GM12874 (cell line): ENCODE data around the gene ABHD5.

ENCODE experiments used
- TF ChIP-seq, protein P1 (sequence below): IDR thresholded peaks from 2 replicates; pipeline ENCODE4 v1.5.1; 2011; ENCODE audit warnings: low read depth, mild to moderate bottlenecking, control low read depth, low read length, moderate library complexity; ENCODE audit not compliant: insufficient read depth

Gene ABHD5

DNA sequence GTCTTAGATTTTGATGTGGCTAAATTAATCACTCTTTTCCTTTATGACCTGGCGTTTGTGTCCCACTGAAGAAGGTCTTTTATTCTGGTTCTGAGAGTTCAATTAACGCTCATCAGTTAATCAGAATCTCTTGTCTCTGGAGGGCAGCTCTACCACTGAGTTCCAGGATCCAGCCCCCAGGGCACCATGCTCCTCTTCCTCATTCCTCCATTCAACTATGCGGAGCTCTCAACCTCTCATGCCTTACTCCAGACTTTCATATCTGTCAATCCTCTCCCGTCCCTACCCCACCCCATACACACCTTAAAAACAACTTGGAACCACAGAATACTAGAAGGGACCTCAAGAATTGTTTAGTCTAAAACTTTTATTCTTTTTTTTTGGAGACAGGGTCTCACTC, 4.8 kb upstream of the ABHD5 start:
- TF ChIP-seq, protein P1, sequence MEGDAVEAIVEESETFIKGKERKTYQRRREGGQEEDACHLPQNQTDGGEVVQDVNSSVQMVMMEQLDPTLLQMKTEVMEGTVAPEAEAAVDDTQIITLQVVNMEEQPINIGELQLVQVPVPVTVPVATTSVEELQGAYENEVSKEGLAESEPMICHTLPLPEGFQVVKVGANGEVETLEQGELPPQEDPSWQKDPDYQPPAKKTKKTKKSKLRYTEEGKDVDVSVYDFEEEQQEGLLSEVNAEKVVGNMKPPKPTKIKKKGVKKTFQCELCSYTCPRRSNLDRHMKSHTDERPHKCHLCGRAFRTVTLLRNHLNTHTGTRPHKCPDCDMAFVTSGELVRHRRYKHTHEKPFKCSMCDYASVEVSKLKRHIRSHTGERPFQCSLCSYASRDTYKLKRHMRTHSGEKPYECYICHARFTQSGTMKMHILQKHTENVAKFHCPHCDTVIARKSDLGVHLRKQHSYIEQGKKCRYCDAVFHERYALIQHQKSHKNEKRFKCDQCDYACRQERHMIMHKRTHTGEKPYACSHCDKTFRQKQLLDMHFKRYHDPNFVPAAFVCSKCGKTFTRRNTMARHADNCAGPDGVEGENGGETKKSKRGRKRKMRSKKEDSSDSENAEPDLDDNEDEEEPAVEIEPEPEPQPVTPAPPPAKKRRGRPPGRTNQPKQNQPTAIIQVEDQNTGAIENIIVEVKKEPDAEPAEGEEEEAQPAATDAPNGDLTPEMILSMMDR, result no peak

DNA sequence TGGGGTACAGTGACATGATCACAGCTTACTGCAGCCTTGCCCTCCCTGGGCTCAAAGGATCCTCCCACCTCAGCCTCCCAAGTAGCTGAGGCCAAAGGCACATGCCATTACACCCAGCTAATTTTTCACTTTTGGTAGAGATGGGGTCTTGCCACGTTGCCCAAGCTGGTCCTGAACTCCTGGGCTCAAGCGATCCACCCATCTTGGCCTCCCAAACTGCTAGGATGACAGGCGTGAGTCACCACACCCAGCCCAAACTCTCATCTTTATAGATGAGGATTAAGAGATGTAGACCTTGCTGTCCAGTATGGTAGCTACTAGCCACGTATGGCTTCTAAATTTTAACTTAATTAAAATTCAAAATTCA, 4.4 kb upstream of the ABHD5 start:
- TF ChIP-seq, protein P1, result no peak

DNA sequence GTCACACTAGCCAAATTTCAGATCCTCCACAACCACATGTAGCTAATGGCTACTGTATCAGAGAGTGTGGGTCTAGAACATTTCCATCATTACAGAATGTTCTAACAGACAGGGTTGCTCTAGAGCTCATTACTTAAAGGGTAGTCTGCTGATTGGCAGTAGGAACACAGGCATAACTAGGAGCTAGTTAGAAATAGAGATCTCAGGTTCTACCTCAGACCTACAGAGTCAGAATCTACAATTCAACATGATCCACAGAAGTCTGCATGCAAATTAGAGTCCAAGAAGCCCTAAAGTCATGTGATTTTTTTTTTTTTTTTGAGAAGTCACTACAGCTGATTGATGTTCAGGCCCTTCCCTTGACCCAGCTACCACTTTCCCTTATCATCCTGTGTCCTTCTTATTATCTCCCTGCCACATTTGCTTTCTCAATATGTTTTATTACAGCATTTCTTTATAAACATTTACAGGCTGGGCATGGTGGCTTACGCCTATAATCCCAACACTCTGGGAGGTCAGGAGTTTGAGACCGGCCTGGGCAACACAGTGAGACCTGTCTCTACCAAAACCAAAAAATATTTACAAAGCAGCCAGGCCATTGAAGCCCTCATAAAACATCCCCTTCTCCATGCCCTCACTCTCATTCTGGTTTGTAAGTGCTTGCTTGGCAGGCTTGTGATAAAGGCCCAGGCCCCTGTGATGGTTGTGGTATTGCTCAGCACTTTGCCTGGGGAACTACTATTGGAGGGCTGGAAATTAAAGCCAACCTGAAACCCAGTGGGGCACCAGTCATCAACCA, 3.8 kb upstream of the ABHD5 start:
- TF ChIP-seq, protein P1, result no peak

DNA sequence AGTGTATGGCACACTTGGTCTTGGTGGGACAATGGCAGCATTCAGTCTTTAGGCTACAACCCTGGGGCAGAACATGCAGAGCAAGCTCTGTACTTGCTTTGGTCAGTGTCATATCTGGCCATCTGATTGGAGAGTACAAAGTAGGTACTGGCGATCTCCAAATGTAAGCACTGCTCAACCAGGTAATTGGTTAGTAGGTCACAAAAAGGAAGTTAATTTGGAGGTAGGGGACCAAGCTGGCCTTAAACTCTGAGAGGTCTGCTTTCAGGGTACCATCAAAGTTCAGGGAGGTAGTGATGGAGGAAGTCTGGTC, 3.3 kb upstream of the ABHD5 start:
- TF ChIP-seq, protein P1, result no peak

DNA sequence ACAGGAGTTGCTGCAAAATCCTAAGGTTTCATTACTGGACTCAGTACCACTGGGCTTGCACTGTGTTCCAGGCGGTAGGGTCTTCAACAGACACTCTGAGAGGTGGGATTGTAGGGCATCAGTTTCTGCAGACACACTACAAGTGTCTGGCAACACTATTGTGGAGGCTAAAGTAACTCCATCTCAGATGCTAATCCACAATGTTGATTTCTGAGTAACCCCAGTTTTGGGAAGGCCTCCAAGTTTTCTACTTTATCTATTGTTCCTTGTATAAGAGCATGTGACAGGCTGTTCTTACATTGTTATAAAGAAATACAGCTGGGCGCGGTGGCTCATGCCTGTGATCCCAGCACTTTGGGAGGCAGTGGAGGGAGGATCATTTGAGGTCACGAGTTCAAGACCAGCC, 2.5 kb upstream of the ABHD5 start:
- TF ChIP-seq, protein P1, result no peak

DNA sequence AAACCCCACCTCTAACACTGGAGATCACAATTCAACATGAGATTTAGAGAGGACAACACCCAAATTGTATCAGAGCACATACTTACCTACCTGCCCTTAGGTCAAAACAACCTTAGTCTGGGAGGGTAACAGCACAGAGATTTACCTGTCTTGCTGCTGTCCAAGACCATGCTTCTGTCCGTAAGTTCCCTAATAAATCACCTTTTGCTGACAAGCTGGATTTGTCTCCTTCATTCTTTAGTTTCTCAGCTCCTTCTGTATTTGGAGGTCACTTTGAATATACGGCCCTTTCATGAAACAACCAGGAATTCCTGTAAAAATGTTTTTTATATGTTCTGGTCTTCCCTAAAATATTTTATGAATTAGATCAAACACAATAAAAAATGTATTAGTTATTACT, 1.6 kb upstream of the ABHD5 start:
- TF ChIP-seq, protein P1, result no peak

DNA sequence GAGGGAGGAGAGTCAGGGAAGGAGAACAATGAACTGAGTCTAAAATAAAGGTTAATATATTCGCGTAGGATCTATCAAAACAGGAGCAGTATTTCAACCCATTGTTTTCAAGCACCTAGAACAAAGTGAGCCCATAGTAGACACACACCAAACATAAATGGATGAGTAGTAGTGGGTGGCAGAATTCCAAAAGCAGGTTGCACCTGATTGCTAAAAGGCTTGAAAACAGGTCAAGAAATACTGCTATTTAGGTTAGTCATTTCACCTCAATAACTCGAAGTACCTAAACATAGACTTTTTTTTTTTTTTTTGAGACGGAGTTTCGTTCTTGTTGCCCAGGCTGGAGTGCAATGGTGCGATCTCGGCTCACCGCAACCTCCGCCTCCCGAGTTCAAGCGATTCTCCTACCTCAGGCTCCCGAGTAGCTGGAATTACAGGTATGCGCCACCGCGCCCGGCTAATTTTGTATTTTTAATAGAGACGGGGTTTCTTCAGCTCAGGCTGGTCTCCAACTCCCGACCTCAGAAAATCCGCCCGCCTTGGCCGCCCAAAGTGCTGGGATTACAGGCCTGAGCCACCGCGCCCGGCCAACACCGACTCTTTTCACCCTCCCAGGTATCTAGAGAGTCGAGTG, 855 bp upstream of the ABHD5 start:
- TF ChIP-seq, protein P1, result no peak
